Measurements from ENCODE around the gene SAMHD1.

SAMHD1 gene

DNA sequence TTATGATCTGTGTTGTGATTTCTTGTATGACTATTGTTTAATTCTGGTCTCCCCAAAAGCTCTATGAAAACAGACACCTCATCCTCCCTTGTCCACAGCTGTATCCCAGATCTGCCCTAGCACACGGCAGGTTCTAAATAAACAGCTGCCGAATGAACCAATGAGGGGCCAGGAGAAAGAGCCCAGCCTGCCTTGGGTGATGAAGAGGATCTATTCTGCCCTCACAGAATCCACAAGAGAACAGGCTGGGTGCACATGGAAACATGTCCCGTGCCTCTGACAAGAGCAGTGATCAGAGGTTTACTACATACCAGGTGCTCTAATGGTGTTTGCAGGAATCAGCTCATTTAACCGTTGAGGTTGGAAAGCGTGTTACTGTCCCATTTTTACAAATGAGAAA, 91.2 kb downstream of the SAMHD1 start:
- no peak for DNase-seq (ENCODE audit: low read depth, low spot score)
- no peak overlapping the region for H3K4me3 ChIP-seq (ENCODE audit: low read depth, low read length)
- ChIA-PET CTCF (interaction anchor here (0.7 to 2.8 kb wide), 3 partner anchors 24 to 30 kb away, joined by 3 to 7 read pairs (median 3); no protein-coding TSS in a partner anchor), POLR2A (no interaction called here)
- TF ChIP-seq, protein P1, sequence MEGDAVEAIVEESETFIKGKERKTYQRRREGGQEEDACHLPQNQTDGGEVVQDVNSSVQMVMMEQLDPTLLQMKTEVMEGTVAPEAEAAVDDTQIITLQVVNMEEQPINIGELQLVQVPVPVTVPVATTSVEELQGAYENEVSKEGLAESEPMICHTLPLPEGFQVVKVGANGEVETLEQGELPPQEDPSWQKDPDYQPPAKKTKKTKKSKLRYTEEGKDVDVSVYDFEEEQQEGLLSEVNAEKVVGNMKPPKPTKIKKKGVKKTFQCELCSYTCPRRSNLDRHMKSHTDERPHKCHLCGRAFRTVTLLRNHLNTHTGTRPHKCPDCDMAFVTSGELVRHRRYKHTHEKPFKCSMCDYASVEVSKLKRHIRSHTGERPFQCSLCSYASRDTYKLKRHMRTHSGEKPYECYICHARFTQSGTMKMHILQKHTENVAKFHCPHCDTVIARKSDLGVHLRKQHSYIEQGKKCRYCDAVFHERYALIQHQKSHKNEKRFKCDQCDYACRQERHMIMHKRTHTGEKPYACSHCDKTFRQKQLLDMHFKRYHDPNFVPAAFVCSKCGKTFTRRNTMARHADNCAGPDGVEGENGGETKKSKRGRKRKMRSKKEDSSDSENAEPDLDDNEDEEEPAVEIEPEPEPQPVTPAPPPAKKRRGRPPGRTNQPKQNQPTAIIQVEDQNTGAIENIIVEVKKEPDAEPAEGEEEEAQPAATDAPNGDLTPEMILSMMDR (IDR thresholded peaks at IDR 0.05; ENCODE audit: insufficient read depth, low read length, missing control alignments), result no peak

DNA sequence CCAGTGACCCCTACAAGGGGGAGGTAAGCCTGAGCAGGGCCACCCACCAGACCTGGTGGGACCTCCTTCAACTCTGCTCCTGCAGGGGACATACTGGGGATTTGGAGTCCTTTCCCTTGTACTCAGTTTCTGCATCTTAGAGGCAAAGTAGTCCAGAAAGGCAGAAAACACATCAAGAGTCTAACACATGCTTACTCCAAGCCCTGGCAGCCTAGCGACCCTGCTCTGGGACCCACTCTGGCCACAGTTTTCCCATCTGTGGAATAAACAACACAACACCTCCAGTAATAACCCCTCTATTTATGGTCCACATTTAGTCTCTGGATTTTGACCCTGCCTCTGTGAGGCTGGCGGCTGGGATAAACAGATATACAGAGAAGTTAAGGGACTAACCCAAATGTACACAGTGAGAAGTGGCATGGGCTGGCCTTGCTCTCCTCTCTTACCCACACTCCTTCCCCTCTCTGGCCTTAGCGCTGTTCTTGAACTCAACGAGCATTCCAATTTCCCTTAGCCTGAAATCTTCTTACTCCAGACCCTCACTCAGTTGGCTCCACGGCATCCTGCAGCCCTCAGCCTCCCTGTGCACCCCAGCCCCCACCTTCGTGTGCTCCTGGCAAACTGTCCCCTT, 91.7 kb downstream of the SAMHD1 start:
- POLR2A ChIA-PET, result no interaction called here
- no peak overlapping the region for H3K4me3 ChIP-seq (ENCODE audit: low read depth, low read length)
- CTCF ChIA-PET, result interaction anchor here (2.8 kb wide), 1 partner anchor 24 kb away, joined by 7 read pairs; no protein-coding TSS in a partner anchor
- DNase-seq (ENCODE audit: low read depth, low spot score), result no peak
- TF ChIP-seq, protein P1 (IDR thresholded peaks at IDR 0.05; ENCODE audit: insufficient read depth, low read length, missing control alignments), result no peak

DNA sequence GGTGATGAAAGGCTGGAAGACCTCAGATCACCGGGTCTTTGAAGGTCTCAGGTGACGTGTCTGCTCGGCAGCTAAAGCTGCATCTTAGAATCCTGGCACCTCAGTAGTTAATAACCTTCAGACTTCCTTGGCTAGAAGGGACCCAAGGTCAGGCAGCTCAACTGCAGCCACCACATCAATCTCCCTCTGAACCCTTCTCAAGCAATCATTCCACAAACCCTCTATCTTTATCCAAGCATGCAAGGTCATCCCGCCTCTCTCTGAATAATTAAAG, 92.3 kb downstream of the SAMHD1 start:
- H3K4me3 ChIP-seq (ENCODE audit: low read depth, low read length), result no peak overlapping the region
- no peak for DNase-seq (ENCODE audit: low read depth, low spot score)
- ChIA-PET CTCF (interaction anchor here (1.0 to 5.4 kb wide), 2 partner anchors 22 to 84 kb away, joined by 3 to 40 read pairs; no protein-coding TSS in a partner anchor), POLR2A (no interaction called here)
- TF ChIP-seq, protein P1 (IDR thresholded peaks at IDR 0.05; ENCODE audit: insufficient read depth, low read length, missing control alignments), result no peak

DNA sequence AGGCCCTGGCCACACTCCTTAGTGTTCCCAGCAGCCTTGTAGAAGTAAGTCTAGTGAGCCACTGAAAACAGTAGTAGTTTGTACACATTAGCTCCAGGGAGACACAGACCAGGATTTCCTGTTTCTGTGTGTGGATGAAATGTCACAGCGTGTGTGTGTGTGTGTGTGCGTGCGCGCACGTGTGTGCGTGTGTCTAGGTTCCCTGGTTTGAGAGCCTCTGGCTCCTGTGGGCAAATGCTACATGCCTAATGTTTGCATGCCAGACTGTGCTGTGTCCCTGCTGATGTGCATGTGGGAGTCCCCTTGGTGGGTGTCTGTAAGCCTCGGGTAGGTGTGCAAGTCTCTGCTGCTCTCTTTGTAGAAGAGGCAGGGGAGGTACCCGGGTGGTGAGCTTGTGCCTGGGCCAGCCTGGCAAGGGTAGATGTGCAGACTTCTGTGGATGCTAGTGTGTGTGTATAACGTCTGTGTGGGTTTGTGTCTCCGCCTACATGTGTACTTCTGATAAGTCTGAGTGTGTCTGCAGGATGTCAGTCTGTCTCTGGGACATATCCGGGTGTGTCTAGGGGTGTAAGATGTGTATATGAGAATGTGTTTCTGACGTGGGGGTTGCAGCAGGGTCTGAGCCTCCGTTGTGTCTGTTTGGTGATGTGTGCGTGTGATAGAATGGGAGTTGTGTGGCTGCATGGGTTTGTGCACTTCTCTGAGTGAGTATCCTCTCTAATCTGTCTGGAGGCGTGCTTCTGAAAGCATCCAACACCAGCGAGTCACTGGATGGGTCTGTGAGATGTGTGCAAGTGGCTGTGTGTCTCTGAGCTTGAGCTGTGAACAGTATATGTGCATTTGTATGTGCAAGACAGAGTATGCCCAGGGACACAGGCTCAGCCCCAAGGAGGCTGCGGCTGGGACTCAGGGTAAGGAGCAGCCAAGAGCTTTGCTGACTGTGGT, 94.5 kb downstream of the SAMHD1 start:
- POLR2A ChIA-PET, result no interaction called here
- TF ChIP-seq, protein P1 (IDR thresholded peaks at IDR 0.05; ENCODE audit: insufficient read depth, low read length, missing control alignments), result no peak
- no peak for DNase-seq (ENCODE audit: low read depth, low spot score)
- CTCF ChIA-PET, result interaction anchor here (0.5 to 5.4 kb wide), 6 partner anchors 20 to 64 kb away, joined by 3 to 40 read pairs (median 4); no protein-coding TSS in a partner anchor
- no peak overlapping the region for H3K4me3 ChIP-seq (ENCODE audit: low read depth, low read length)

DNA sequence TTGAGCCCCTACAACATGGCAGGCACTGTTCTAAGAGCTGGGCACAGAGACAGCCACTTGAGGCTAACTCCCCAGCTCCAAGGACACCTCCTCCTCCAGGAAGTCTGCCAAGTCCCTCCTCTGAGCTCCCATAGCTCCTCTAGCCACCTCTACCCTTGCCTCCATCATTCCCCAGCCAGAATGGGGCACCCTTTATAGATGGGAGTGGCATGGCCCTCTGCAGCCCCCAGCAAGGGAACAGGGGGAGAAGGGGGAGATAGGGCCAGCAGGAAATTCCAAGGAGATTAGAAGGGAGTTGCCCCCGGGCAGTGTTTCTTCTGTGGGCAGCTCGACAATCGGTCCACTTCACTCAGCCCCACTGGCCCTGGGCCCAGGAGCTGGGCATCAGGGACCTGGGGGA, 95.3 kb downstream of the SAMHD1 start:
- TF ChIP-seq, protein P1 (IDR thresholded peaks at IDR 0.05; ENCODE audit: insufficient read depth, low read length, missing control alignments), result no peak
- ChIA-PET POLR2A (no interaction called here), CTCF (interaction anchor here (1.2 to 5.4 kb wide), 5 partner anchors 19 to 101 kb away, joined by 4 to 40 read pairs (median 4); no protein-coding TSS in a partner anchor)
- no peak for DNase-seq (ENCODE audit: low read depth, low spot score)
- no peak overlapping the region for H3K4me3 ChIP-seq (ENCODE audit: low read depth, low read length)

DNA sequence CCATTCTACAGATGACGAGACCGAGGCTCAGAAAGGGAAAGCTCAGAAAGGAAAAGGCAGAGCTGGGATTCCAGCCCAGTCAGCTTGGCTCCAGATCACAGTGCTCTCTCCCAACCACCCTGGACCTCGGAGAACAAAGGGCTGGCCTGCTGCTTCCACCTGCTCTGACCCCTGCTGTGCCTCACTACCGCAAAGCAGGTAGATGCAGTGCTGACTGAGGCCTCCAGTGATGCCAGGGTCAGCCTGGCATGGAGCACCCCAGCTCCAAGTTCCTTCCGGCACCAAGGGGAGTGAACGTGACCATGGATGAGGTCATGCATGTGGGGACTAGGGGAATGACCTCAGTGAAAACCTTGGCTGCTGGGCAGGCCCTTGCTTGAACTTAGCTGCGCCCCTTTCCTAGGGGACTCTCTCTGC, 96.3 kb downstream of the SAMHD1 start:
- DNase-seq (ENCODE audit: low read depth, low spot score), result no peak
- ChIA-PET POLR2A (interaction anchor here (0.7 kb wide), 1 partner anchor 18 kb away, joined by 3 read pairs; no protein-coding TSS in a partner anchor), CTCF (interaction anchor here (1.2 to 5.4 kb wide), 7 partner anchors 8 to 100 kb away, joined by 3 to 40 read pairs (median 5); partner anchors contain the start of gene DSN1)
- no peak overlapping the region for H3K4me3 ChIP-seq (ENCODE audit: low read depth, low read length)
- TF ChIP-seq, protein P1 (IDR thresholded peaks at IDR 0.05; ENCODE audit: insufficient read depth, low read length, missing control alignments), result no peak
